Activated CD4-positive, alpha-beta memory T cell treated with anti-CD3 and anti-CD28 coated beads, Interleukin-2, amount 10 ng/mL, durations not matched to agents 7 days and 5 days (primary cell): ENCODE results near the gene SEMA4D. TPM values are rescaled to one million over a fixed set of nuclear protein-coding genes. Genes with fewer than 3 reads are reported as not detected.

Source experiments
- CTCF ChIA-PET: fragments of 350-600 bp; sonication (Branson Sonifier 250); formaldehyde crosslinking; loops from one replicate; lab custom pipeline; 2021; ENCODE audit warnings: antibody characterized with exemption, inconsistent platforms; lab: Charles Lee
- POLR2A ChIA-PET: fragments of 350-600 bp; sonication (Branson Sonifier 250); formaldehyde crosslinking; loops from one replicate; lab custom pipeline; 2021; ENCODE audit warnings: antibody characterized with exemption; lab: Charles Lee
- DNase-seq: peaks from one replicate; pipeline ENCODE4 v3.0.0-alpha.2; 2020
- H3K27ac Mint-ChIP-seq: one replicate; pipeline ENCODE4 v1.8.0; 2021; ENCODE audit warnings: mild to moderate bottlenecking, mixed read lengths
- H3K27me3 Mint-ChIP-seq: one replicate; pipeline ENCODE4 v1.8.0; 2021; ENCODE audit warnings: mixed read lengths
- H3K36me3 Mint-ChIP-seq: one replicate; pipeline ENCODE4 v1.8.0; 2021; ENCODE audit warnings: low read depth, mixed read lengths
- H3K4me1 Mint-ChIP-seq: one replicate; pipeline ENCODE4 v1.8.0; 2021; ENCODE audit warnings: mixed read lengths
- H3K4me3 Mint-ChIP-seq: one replicate; pipeline ENCODE4 v1.8.0; 2021; ENCODE audit warnings: mild to moderate bottlenecking, mixed read lengths
- H3K9me3 Mint-ChIP-seq: one replicate; pipeline ENCODE4 v1.8.0; 2021; ENCODE audit warnings: mixed read lengths
- total RNA-seq, 2 experiments: library from RNA; stranded (reverse); gene quantifications; one replicate each; pipeline ENCODE4 v1.2.3, GENCODE V29; 2021

SEMA4D gene, protein sequence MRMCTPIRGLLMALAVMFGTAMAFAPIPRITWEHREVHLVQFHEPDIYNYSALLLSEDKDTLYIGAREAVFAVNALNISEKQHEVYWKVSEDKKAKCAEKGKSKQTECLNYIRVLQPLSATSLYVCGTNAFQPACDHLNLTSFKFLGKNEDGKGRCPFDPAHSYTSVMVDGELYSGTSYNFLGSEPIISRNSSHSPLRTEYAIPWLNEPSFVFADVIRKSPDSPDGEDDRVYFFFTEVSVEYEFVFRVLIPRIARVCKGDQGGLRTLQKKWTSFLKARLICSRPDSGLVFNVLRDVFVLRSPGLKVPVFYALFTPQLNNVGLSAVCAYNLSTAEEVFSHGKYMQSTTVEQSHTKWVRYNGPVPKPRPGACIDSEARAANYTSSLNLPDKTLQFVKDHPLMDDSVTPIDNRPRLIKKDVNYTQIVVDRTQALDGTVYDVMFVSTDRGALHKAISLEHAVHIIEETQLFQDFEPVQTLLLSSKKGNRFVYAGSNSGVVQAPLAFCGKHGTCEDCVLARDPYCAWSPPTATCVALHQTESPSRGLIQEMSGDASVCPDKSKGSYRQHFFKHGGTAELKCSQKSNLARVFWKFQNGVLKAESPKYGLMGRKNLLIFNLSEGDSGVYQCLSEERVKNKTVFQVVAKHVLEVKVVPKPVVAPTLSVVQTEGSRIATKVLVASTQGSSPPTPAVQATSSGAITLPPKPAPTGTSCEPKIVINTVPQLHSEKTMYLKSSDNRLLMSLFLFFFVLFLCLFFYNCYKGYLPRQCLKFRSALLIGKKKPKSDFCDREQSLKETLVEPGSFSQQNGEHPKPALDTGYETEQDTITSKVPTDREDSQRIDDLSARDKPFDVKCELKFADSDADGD
- total RNA-seq, result 100 to 1,000 TPM; 339 to 350 TPM

DNA sequence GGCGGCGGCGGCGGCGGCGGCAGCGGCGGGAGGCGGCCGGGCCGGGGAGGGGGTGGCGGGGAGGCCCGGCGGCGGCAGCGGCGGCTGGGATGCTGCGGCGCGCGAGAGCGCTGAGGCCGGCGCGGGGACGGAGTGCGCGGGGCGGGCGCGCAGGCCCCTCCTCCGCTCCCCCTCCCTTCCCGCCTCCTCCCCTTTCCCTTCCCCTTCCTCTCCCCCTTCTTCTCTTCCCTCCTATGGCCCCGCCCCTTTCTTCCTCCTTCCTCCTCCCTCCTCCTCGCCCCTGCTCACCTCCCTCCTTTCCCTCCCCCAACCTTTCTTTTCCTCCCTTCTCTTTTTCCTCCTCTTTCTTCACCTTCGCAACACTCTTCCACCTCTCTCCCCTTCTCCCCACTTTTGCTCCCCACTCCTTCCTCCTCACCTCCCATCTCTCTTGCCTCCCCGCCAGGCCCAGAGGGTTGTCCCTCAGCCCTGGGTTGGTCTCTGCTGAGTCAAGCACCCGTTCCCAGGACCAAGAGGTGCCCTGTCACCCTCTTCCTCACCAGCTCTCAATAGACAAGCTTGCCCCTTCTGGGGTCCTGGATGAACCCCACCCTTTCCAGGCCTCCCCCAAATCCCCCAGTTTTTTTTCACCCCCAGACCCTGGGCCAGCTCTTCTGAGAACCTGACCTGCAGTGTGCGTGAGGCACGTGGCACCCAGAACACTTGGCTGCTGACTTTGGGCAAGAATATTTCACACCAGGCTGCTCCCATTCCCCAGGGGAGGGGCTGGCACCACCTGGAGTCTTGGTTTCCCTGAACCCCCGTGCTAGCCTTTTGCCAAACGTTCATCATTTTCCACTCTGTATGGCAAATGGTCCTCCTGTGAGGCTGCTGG, at the start of gene SEMA4D:
TSS of gene SEMA4D (minus strand) at position 136 of the 874 bp plus-strand sequence. CDS start 92,657 bp downstream, outside the sequence.
- ChIA-PET POLR2A (interaction anchor here (0.6 to 2.1 kb wide), 18 partner anchors 8 to 600 kb away, joined by 3 to 20 read pairs (median 4); partner anchors contain the start of gene CKS2), CTCF (interaction anchor here (1.4 to 1.9 kb wide), 3 partner anchors 25 to 69 kb away, joined by 4 to 15 read pairs (median 5); no protein-coding TSS in a partner anchor)
- no peaks in the 10 kb centered on the region for H3K9me3 Mint-ChIP-seq
- H3K4me3 Mint-ChIP-seq, result peak within 1 kb of the TSS; percentile 95
- H3K4me1 Mint-ChIP-seq, result peaks cover 83% of the 10 kb centered on the region
- no peaks in the 10 kb centered on the region for H3K27me3 Mint-ChIP-seq
- H3K27ac Mint-ChIP-seq, result peak within 1 kb of the TSS; percentile 96
- H3K36me3 Mint-ChIP-seq, result peaks cover 37% of the 10 kb centered on the region
- peak; percentile 73 for DNase-seq

- peaks cover 12% of the 10 kb centered on the region for H3K27me3 Mint-ChIP-seq
- H3K4me3 Mint-ChIP-seq, result no peak overlapping the region
- ChIA-PET POLR2A (interaction anchor here (2.7 kb wide), 1 partner anchor 65 kb away, joined by 10 read pairs; no protein-coding TSS in a partner anchor), CTCF (interaction anchor here (3.0 to 4.1 kb wide), 4 partner anchors 10 to 77 kb away, joined by 27 to 43 read pairs (median 32); no protein-coding TSS in a partner anchor)
- H3K9me3 Mint-ChIP-seq, result peaks cover 13% of the 10 kb centered on the region
- H3K4me1 Mint-ChIP-seq, result peaks cover 25% of the 10 kb centered on the region
- peaks cover 15% of the 10 kb centered on the region for H3K36me3 Mint-ChIP-seq
- H3K27ac Mint-ChIP-seq, result no peak overlapping the region
- no peak for DNase-seq
Observed at GRCh38 chr9:89547000-89547399, 49.1 kb upstream of the SEMA4D start.

DNA sequence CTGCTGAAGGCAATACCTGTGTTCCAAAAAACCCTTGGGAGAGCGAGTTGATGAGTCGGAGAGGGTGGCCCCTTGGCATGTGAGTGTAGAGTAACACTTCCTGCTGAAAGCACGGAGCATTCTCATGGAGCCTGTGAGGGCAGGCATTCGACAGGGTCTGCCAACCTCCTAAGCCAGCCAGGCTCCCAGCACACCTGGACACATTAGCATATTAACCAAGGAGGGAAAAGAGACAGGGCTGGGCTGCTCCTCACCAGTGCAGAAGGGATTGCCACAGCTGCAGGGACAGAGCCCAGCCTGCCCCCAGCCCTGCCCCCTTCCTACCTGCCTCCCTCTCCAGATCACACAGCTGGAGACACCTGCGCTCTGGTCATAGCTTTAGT, 46.4 kb upstream of the SEMA4D start:
- no peak for DNase-seq
- Mint-ChIP-seq H3K27me3 (no peaks in the 10 kb centered on the region), H3K27ac (no peak overlapping the region), H3K9me3 (peaks cover 13% of the 10 kb centered on the region), H3K4me1 (peaks cover 23% of the 10 kb centered on the region), H3K36me3 (peaks cover 15% of the 10 kb centered on the region), H3K4me3 (no peak overlapping the region)
- ChIA-PET POLR2A (interaction anchor here (1.5 kb wide), 1 partner anchor 21 kb away, joined by 3 read pairs; no protein-coding TSS in a partner anchor), CTCF (interaction anchor here (1.7 kb wide), 1 partner anchor 63 kb away, joined by 4 read pairs; no protein-coding TSS in a partner anchor)

DNA sequence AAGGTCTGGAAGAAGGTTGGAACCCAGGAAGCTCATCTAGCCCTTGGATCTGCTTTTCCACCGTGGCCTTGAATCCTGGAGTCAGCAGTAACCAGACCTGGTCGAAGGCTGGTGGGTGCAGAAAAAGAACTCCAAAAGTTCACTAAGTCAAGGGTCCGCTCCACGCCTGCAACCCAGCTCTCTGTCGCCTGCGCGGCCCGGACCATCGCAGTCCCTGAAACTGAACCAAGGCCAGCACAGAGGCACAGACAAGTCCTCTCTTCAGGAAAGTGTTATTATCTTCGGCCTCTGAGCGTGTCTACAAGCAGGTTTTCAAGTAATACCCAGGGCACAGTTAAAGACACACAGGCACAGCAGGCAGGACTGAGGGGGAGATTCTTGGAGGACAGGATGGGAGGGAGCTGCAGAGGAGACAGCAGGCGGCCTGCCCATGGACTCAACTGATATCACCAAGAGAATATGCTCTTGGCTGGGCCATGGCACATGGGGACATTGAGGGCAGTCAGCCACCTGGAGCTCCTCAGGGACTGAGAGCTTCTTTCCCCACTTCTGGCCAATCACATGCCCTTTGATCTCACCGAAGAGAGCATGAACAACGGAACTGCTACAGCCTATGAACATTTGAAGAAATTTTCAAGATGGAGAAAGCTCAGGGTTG, 45.8 kb upstream of the SEMA4D start:
- H3K4me3 Mint-ChIP-seq, result no peak overlapping the region
- POLR2A ChIA-PET, result interaction anchor here (1.5 kb wide), 1 partner anchor 21 kb away, joined by 3 read pairs; no protein-coding TSS in a partner anchor
- no peak overlapping the region for H3K27ac Mint-ChIP-seq
- no peaks in the 10 kb centered on the region for H3K27me3 Mint-ChIP-seq
- peaks cover 23% of the 10 kb centered on the region for H3K4me1 Mint-ChIP-seq
- peaks cover 13% of the 10 kb centered on the region for H3K9me3 Mint-ChIP-seq
- H3K36me3 Mint-ChIP-seq, result peaks cover 15% of the 10 kb centered on the region
- CTCF ChIA-PET, result interaction anchor here (1.7 kb wide), 1 partner anchor 62 kb away, joined by 4 read pairs; no protein-coding TSS in a partner anchor
- DNase-seq, result no peak

DNA sequence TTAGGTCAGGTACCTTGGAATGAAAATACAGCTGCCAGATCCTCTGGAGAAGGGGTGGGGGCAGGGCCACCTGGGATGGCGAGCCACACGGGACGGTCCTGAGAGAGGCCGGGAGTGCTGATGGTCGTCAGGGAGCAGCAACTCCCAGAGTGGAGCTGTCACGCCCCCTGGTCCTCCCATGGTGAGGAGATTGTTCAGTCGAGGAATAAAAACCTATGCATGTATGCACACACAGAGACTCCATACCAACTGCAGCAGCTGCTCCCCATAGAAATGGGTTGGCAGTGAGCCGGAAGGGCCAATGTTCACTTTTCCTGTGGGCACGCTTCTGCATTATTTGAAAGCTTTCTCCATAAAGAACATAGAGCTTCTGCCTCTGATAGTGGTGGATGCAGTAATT, 45.2 kb upstream of the SEMA4D start:
- H3K27me3 Mint-ChIP-seq, result no peaks in the 10 kb centered on the region
- H3K4me1 Mint-ChIP-seq, result peaks cover 23% of the 10 kb centered on the region
- peaks cover 15% of the 10 kb centered on the region for H3K36me3 Mint-ChIP-seq
- ChIA-PET POLR2A (interaction anchor here (0.7 to 0.8 kb wide), 2 partner anchors 20 to 89 kb away, joined by 3 read pairs; no protein-coding TSS in a partner anchor), CTCF (interaction anchor here (1.7 kb wide), 1 partner anchor 62 kb away, joined by 4 read pairs; no protein-coding TSS in a partner anchor)
- no peak overlapping the region for H3K27ac Mint-ChIP-seq
- peaks cover 13% of the 10 kb centered on the region for H3K9me3 Mint-ChIP-seq
- H3K4me3 Mint-ChIP-seq, result no peak overlapping the region
- DNase-seq, result no peak

DNA sequence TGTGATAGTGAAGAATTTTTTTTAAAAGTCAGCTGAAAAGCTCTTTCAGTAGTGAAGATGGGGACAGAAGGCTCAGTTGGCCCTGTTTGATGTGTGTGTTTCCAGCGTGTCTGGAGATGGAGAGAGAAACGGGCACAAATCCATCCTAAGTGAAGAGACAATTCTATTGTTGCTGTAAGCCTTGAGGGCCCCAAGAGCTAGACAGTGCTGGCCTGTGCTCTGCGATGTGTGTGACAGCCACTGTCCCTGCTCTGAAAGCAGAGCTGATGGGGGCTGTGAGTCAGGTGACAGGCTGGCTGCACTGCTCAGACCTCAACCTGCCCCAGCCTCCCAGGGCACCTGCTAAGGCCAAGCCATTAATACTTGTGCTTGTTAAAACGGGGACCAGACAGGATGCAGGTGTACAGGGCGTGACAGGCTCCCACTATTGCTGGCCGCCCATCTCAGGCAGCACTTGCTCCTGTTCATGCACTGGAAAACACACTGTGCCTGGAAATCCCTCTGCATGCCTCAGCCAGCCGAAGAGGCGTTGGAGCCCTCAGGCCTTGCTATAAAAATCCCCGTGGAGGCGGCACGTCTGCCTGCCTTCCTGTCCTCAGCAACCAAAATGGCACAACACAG, 44.6 kb upstream of the SEMA4D start:
- DNase-seq, result no peak
- peaks cover 13% of the 10 kb centered on the region for H3K9me3 Mint-ChIP-seq
- H3K36me3 Mint-ChIP-seq, result peaks cover 15% of the 10 kb centered on the region
- ChIA-PET CTCF (interaction anchor here (1.7 kb wide), 1 partner anchor 61 kb away, joined by 4 read pairs; no protein-coding TSS in a partner anchor), POLR2A (interaction anchor here (0.7 to 0.8 kb wide), 2 partner anchors 20 to 88 kb away, joined by 3 read pairs; no protein-coding TSS in a partner anchor)
- no peaks in the 10 kb centered on the region for H3K27me3 Mint-ChIP-seq
- peaks cover 27% of the 10 kb centered on the region for H3K4me1 Mint-ChIP-seq
- H3K27ac Mint-ChIP-seq, result no peak overlapping the region
- H3K4me3 Mint-ChIP-seq, result no peak overlapping the region

DNA sequence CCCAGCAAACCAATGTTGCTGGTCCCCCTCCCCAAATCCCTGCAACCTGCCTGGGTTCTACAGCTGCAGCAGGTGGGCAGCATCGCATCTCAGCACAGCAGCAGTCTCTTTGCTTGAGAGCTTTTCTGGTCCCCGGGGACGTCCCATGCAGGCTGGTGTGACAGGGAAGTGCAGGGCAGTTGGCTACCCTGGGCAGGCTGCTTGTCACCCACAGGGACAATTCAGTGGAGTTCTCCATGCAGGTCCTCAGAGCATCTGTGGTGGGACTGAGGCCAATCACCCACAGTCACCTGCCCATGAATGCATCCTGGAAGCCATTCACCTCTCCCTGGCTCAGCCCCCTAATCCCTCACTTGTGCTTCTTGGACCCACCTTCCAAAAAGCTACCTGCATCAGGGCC, 43.9 kb upstream of the SEMA4D start:
- peaks cover 13% of the 10 kb centered on the region for H3K9me3 Mint-ChIP-seq
- H3K4me1 Mint-ChIP-seq, result peaks cover 34% of the 10 kb centered on the region
- no peak overlapping the region for H3K4me3 Mint-ChIP-seq
- ChIA-PET POLR2A (no interaction called here), CTCF (no interaction called here)
- H3K36me3 Mint-ChIP-seq, result peaks cover 15% of the 10 kb centered on the region
- H3K27me3 Mint-ChIP-seq, result no peaks in the 10 kb centered on the region
- H3K27ac Mint-ChIP-seq, result no peak overlapping the region
- no peak for DNase-seq

GRCh38 chr9:89539374-89539773, 41.5 kb upstream of the SEMA4D start:
- Mint-ChIP-seq H3K9me3 (no peaks in the 10 kb centered on the region), H3K4me1 (peaks cover 57% of the 10 kb centered on the region), H3K4me3 (no peak overlapping the region), H3K27ac (peak overlapping the region; percentile 40), H3K27me3 (no peaks in the 10 kb centered on the region), H3K36me3 (no peaks in the 10 kb centered on the region)
- DNase-seq, result no peak
- POLR2A ChIA-PET, result interaction anchor here (0.7 to 11.6 kb wide), 3 partner anchors 17 to 103 kb away, joined by 3 to 124 read pairs (median 3); no protein-coding TSS in a partner anchor
- CTCF ChIA-PET, result interaction anchor here (0.6 to 2.4 kb wide), 4 partner anchors 9 to 110 kb away, joined by 3 to 12 read pairs (median 6); no protein-coding TSS in a partner anchor

DNA sequence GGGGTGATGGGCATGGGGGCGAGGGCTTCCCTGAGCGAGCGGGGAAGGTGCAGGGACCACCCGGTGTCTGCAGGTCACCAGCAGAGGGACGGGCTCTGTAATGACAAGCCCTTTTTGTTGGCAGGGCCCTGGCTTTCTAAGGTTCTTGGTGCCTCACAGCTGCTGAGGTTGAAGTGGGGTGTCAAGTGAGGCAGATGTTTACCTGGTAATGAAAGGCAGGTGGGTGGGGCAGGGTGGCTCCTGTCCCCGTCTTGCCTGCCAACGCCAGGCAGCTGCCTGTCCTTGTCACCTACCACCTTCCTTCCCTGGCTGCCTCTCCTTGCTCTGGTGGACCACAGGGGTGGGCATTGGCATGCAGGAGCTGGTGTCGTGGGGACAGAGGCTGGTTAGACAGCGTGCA, 41.0 kb upstream of the SEMA4D start:
- H3K27me3 Mint-ChIP-seq, result no peaks in the 10 kb centered on the region
- H3K4me3 Mint-ChIP-seq, result no peak overlapping the region
- H3K9me3 Mint-ChIP-seq, result no peaks in the 10 kb centered on the region
- no peaks in the 10 kb centered on the region for H3K36me3 Mint-ChIP-seq
- peak overlapping the region; percentile 51 for H3K27ac Mint-ChIP-seq
- ChIA-PET CTCF (interaction anchor here (1.5 to 2.4 kb wide), 3 partner anchors 10 to 110 kb away, joined by 3 to 12 read pairs (median 9); no protein-coding TSS in a partner anchor), POLR2A (interaction anchor here (1.4 to 11.6 kb wide), 2 partner anchors 17 to 103 kb away, joined by 3 to 124 read pairs; no protein-coding TSS in a partner anchor)
- H3K4me1 Mint-ChIP-seq, result peaks cover 61% of the 10 kb centered on the region
- DNase-seq, result no peak

DNA sequence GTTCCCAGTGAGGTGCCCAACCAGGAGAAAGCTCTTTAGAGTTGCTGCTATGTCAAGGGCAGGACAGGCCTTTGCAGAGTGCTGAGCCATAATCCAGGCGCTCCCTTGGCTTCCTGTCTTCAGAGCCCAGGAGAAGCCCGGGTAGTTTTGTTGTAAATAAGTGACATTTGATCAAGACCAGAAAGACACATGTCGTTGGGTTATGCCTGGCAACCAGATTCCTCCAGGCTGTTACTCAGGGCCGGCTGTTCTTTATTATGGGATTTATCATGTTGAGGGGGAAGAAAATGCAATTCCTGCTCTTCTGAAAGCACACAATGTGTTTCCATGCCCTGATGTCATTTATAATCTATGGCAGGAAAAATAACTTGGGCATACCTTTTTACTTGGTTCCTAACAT, 39.3 kb upstream of the SEMA4D start:
- Mint-ChIP-seq H3K36me3 (no peaks in the 10 kb centered on the region), H3K27me3 (no peaks in the 10 kb centered on the region), H3K27ac (peak overlapping the region; percentile 90), H3K9me3 (no peaks in the 10 kb centered on the region), H3K4me3 (peak overlapping the region; percentile 61), H3K4me1 (peaks cover 74% of the 10 kb centered on the region)
- CTCF ChIA-PET, result interaction anchor here (1.4 to 2.6 kb wide), 5 partner anchors 11 to 119 kb away, joined by 3 to 33 read pairs (median 6); no protein-coding TSS in a partner anchor
- DNase-seq, result no peak
- POLR2A ChIA-PET, result interaction anchor here (0.7 to 11.6 kb wide), 14 partner anchors 9 to 224 kb away, joined by 3 to 124 read pairs (median 5); no protein-coding TSS in a partner anchor
